LNCAP (cell line): ENCODE results near the gene PSG2.
"Not testable (repeated sequence)": the region's sequence is repeated elsewhere in the genome, so short reads cannot be mapped to it uniquely, and the experiment has no call there.

ENCODE experiments used
- CTCF ChIP-seq: fragments of 450-650 bp; IDR thresholded peaks from 2 replicates; pipeline ENCODE4 v1.5.1; 2017; ENCODE audit warnings: mild to moderate bottlenecking

PSG2 gene

GRCh38 chr19:43084196-43084832 lies 1.8 kb upstream of the PSG2 start:
- peak; percentile 31; the same call in 1 of the 2 replicates for TF ChIP-seq CTCF

DNA sequence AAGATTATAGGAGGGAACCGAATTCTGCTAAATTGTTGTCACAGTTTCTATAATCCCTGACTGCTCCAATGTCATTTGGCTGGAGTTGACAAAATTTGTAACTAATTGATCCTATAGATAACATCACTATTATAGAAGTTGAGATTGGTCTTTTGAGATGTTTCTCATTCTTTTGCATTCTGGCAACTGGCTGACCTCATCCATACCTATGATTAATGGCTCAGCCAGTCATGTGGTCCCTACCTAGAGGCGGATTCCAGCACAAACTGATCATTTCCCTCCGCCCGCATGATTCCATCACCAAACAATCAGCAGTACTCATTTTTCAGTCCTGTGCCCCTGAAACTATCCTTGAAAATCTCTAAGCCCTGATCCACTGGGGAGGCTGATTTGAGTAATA lies 4.2 kb downstream of the PSG2 start:
- TF ChIP-seq CTCF: no peak

GRCh38 chr19:43028866-43029265 lies 53.6 kb downstream of the PSG2 start:
- no peak for TF ChIP-seq CTCF

DNA sequence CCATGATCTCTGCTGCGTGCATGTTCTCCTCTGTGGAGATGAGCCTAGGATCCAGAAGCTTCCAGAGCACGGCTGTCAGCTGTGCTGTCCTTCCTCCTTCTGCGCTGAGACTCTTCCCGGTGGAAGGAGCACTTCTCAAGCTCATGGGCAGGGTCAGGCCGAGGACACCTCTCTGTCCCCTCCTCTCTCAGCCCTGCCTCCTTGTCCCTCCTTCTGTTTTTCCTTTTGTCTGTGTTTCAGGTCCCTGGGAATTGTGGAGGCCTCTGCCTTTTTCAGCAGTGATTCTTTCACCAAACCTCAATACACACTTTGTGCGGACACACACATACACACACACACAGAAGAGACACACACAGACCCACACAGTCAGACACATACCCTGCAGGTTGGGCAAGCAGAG lies 56.1 kb downstream of the PSG2 start, which contains the start of gene PSG11:
Gene PSG11 (minus strand): TSS at position 101 of the 400 bp plus-strand sequence. CDS start 97 bp downstream, at position 4.
- TF ChIP-seq CTCF: not testable (repeated sequence)
